ENCODE measurements around the gene CCDC61. TPM values are rescaled to one million over a fixed set of nuclear protein-coding genes. Genes with fewer than 3 reads are reported as not detected.
A peak's percentile ranks its signal among the peaks of the same experiment; 100 is the strongest.

CCDC61 gene
- total RNA-seq, 1 donor from 2014 or later: 12.4 TPM

DNA sequence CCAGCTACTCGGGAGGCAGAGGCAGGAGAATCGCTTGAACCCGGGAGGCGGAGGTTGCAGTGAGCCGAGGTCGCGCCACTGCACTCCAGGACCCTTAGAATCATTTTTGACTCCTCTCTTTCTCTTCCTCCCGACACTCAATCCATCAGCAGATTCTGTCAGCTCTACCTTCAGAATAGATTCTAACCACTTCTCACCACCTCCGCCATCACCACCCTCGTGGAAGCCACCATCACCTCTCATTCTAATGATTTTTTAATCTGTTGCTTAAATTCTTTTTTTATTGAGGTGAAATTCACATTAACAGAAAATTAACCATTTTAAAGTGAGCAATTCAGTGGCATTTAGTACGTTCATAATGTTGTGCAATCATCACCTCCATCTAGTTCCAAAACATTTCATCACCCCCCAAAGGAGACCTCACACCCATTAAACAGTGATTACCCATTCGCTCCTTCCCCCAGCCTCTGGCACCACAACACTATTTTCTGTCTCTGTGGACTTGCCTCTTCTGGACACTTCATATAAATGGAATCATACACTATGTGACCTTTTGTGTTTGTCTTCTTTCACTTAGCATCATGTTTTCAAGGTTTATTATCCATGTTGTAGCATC, 5.0 kb upstream of the CCDC61 start:
- no peak overlapping the region for H3K27ac Mint-ChIP-seq (ENCODE audit: unreplicated experiment)
- no peak for TF ChIP-seq CTCF (IDR thresholded peaks at IDR 0.05)
- no peaks in the 10 kb centered on the region for H3K36me3 Mint-ChIP-seq (ENCODE audit: unreplicated experiment)
- H3K4me3 Mint-ChIP-seq (ENCODE audit: unreplicated experiment): no peak overlapping the region
- H3K27me3 Mint-ChIP-seq (ENCODE audit: unreplicated experiment): peaks cover 33% of the 10 kb centered on the region
- no peaks in the 10 kb centered on the region for H3K9me3 Mint-ChIP-seq (ENCODE audit: unreplicated experiment)
- H3K4me1 Mint-ChIP-seq (ENCODE audit: unreplicated experiment): no peaks in the 10 kb centered on the region
- no peak for DNase-seq (ENCODE audit: extremely low spot score, unreplicated experiment)

DNA sequence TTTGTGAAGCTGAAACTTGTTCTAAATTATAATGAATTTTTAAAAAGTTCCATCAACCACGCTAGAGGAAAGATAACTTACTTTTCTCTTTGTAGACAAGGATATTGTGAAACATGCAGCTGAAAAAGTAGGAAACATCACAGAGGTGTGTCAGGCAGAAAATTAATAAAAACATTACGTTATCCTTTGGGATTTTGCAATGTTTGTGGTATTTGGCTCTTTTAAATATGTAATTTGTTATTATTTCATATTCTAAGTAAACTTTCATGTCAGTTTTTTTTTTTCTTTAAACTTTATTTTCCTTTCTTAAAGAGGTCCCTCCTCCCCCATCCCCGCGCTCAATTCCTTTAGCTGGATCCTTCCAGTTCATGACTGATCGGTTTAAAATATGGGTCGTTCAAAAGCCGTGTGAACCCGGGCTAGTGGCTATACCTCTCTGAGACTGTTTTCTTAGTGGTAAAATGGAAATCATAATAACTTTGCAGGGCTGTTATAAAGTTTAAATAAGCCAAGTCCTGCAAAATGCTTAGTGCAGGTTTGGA, 740 bp upstream of the CCDC61 start:
- DNase-seq (ENCODE audit: extremely low spot score, unreplicated experiment): no peak
- H3K36me3 Mint-ChIP-seq (ENCODE audit: unreplicated experiment): no peaks in the 10 kb centered on the region
- TF ChIP-seq CTCF (IDR thresholded peaks at IDR 0.05): no peak
- peaks cover 13% of the 10 kb centered on the region for H3K27me3 Mint-ChIP-seq (ENCODE audit: unreplicated experiment)
- no peak overlapping the region for H3K27ac Mint-ChIP-seq (ENCODE audit: unreplicated experiment)
- H3K9me3 Mint-ChIP-seq (ENCODE audit: unreplicated experiment): no peaks in the 10 kb centered on the region
- peaks cover 13% of the 10 kb centered on the region for H3K4me1 Mint-ChIP-seq (ENCODE audit: unreplicated experiment)
- no peak overlapping the region for H3K4me3 Mint-ChIP-seq (ENCODE audit: unreplicated experiment)

GRCh38 chr19:45995715-45996385, 583 bp downstream of the CCDC61 start:
- no peak for TF ChIP-seq CTCF (IDR thresholded peaks at IDR 0.05)
- Mint-ChIP-seq H3K4me3 (ENCODE audit: unreplicated experiment) (no peak overlapping the region), H3K27ac (ENCODE audit: unreplicated experiment) (no peak overlapping the region), H3K27me3 (ENCODE audit: unreplicated experiment) (peaks cover 11% of the 10 kb centered on the region), H3K4me1 (ENCODE audit: unreplicated experiment) (peaks cover 24% of the 10 kb centered on the region), H3K9me3 (ENCODE audit: unreplicated experiment) (no peaks in the 10 kb centered on the region), H3K36me3 (ENCODE audit: unreplicated experiment) (no peaks in the 10 kb centered on the region)
- no peak for DNase-seq (ENCODE audit: extremely low spot score, unreplicated experiment)

GRCh38 chr19:45996933-45997332, 1.7 kb downstream of the CCDC61 start:
- Mint-ChIP-seq H3K36me3 (ENCODE audit: unreplicated experiment) (no peaks in the 10 kb centered on the region), H3K27ac (ENCODE audit: unreplicated experiment) (no peak overlapping the region), H3K27me3 (ENCODE audit: unreplicated experiment) (peaks cover 9% of the 10 kb centered on the region), H3K9me3 (ENCODE audit: unreplicated experiment) (no peaks in the 10 kb centered on the region), H3K4me1 (ENCODE audit: unreplicated experiment) (peaks cover 24% of the 10 kb centered on the region), H3K4me3 (ENCODE audit: unreplicated experiment) (peak overlapping the region; percentile 41)
- TF ChIP-seq CTCF (IDR thresholded peaks at IDR 0.05): no peak
- DNase-seq (ENCODE audit: extremely low spot score, unreplicated experiment): no peak

- Mint-ChIP-seq H3K4me3 (ENCODE audit: unreplicated experiment) (no peak overlapping the region), H3K27ac (ENCODE audit: unreplicated experiment) (no peak overlapping the region), H3K36me3 (ENCODE audit: unreplicated experiment) (peaks cover 1% of the 10 kb centered on the region), H3K9me3 (ENCODE audit: unreplicated experiment) (no peaks in the 10 kb centered on the region), H3K4me1 (ENCODE audit: unreplicated experiment) (peaks cover 24% of the 10 kb centered on the region), H3K27me3 (ENCODE audit: unreplicated experiment) (peaks cover 9% of the 10 kb centered on the region)
- no peak for TF ChIP-seq CTCF (IDR thresholded peaks at IDR 0.05)
- DNase-seq (ENCODE audit: extremely low spot score, unreplicated experiment): no peak
Observed at GRCh38 chr19:45998834-45999233, 3.6 kb downstream of the CCDC61 start.
